Measurements from ENCODE around the gene AMDHD2. TPM values are rescaled to one million over a fixed set of nuclear protein-coding genes. Genes with fewer than 3 reads are reported as not detected.
"Not testable (repeated sequence)": the region's sequence is repeated elsewhere in the genome, so short reads cannot be mapped to it uniquely, and the experiment has no call there.

Gene AMDHD2, protein sequence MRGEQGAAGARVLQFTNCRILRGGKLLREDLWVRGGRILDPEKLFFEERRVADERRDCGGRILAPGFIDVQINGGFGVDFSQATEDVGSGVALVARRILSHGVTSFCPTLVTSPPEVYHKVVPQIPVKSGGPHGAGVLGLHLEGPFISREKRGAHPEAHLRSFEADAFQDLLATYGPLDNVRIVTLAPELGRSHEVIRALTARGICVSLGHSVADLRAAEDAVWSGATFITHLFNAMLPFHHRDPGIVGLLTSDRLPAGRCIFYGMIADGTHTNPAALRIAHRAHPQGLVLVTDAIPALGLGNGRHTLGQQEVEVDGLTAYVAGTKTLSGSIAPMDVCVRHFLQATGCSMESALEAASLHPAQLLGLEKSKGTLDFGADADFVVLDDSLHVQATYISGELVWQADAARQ
- total RNA-seq = 30.0 and 59.0 TPM in 2 replicates

DNA sequence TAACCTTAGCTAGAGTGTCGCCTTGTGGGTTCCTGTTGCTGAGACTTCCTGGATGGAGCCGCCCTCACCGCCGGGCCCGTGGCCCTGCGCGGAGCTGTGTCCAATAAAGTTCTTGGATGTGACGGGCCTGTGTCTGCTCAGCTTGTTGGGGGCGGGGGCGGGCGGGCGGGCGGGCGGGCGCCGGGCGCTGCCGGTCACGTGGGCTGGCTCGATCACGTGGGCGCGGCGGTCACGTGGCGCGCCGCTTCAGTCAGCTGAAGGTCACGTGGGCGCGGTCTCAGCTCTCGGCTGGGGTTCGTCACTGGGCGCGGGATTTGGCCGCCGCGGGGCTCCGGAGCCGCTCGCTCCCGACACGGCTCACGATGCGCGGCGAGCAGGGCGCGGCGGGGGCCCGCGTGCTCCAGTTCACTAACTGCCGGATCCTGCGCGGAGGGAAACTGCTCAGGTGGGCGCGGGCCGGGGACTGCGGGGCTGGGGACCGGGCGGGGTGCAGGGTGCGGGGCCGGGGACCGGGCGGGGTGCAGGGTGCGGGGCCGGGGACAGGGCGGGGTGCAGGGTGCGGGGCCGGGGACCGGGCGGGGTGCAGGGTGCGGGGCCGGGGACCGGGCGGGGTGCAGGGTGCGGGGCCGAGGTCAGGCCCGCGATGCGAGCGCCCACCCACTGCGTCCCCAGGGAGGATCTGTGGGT is at the start of gene AMDHD2:
TSS of gene AMDHD2 (plus strand) at position 275 of the 687 bp plus-strand sequence. CDS start at position 363, 88 bp downstream.
- peak; percentile 79 to 94 for DNase-seq (ENCODE audit: low read depth in 2 of 2)

- DNase-seq (ENCODE audit: low read depth in 2 of 2) = no peak
Observed at GRCh38 chr16:2470603-2471015, 49.6 kb upstream of the AMDHD2 start.

- no peak for DNase-seq (ENCODE audit: low read depth in 2 of 2)
Observed at GRCh38 chr16:2471016-2471652, 49.0 kb upstream of the AMDHD2 start, which contains the start of gene NTN3. Gene NTN3, plus strand, starts transcription at chr16:2471297. Its CDS starts 405 bp downstream, at chr16:2471702.

- no peak for DNase-seq (ENCODE audit: low read depth in 2 of 2)
Observed at GRCh38 chr16:2471653-2472487, 48.3 kb upstream of the AMDHD2 start.

- DNase-seq (ENCODE audit: low read depth in 2 of 2) = no peak
Observed at GRCh38 chr16:2472488-2472864, 47.7 kb upstream of the AMDHD2 start.

GRCh38 chr16:2472885-2473445 is 47.2 kb upstream of the AMDHD2 start:
- no peak for DNase-seq (ENCODE audit: low read depth in 2 of 2)

DNA sequence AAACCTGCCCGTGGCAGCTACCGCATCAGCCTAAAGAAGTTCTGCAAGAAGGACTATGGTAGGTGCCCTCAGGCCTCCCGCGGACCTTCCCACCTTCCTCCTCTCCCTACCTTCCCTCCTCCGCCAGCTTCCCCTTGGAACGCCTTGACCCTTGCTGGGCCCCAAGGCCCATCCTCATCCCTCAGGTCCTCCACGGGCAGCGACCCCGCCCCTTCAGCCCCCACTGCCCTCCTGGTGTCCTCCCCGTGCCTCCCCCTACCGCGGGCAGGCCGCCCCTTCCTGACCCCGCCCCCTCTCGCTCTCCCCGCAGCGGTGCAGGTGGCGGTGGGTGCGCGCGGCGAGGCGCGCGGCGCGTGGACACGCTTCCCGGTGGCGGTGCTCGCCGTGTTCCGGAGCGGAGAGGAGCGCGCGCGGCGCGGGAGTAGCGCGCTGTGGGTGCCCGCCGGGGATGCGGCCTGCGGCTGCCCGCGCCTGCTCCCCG is 46.7 kb upstream of the AMDHD2 start:
- no peak for DNase-seq (ENCODE audit: low read depth in 2 of 2)

GRCh38 chr16:2473999-2474876 is 45.9 kb upstream of the AMDHD2 start:
- DNase-seq (ENCODE audit: low read depth in 2 of 2) = peak in 1 of 2 donors; percentile 63

- peak; percentile 48 to 84 for DNase-seq (ENCODE audit: low read depth in 2 of 2)
Observed at GRCh38 chr16:2474877-2475412, 45.2 kb upstream of the AMDHD2 start, which contains the start of gene TBC1D24. Gene TBC1D24, plus strand, starts transcription at chr16:2475127. Its CDS starts 21,022 bp downstream, at chr16:2496149.

- DNase-seq (ENCODE audit: low read depth in 2 of 2) = peak in 1 of 2 donors; percentile 10
Observed at GRCh38 chr16:2475413-2476344, 44.5 kb upstream of the AMDHD2 start.

GRCh38 chr16:2476345-2476720 is 43.8 kb upstream of the AMDHD2 start:
- DNase-seq (ENCODE audit: low read depth in 2 of 2) = no peak

- no peak for DNase-seq (ENCODE audit: low read depth in 2 of 2)
Observed at GRCh38 chr16:2476741-2477140, 43.4 kb upstream of the AMDHD2 start.

GRCh38 chr16:2477327-2477726 is 42.8 kb upstream of the AMDHD2 start:
- DNase-seq (ENCODE audit: low read depth in 2 of 2) = no peak

DNA sequence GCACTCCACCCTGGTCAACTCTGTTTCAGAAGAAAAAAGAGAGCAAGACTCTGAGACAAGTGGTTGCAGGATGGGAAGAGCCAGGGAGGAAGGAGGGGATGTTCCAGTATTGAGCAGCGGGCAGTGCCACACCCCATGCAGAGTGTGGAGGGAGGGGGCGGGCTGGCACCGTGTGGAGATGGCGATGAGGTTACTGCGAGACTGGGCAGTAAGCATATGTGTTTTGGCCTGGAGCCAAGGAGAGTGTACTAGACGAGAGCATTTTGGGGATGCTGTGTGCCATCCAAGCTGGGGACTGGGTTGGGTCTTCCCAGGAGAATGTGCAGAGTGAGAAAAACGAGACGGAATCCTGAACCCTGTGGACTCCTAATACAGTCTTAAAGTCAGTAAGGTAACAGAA is 41.9 kb upstream of the AMDHD2 start:
- DNase-seq (ENCODE audit: low read depth in 2 of 2) = no peak

DNA sequence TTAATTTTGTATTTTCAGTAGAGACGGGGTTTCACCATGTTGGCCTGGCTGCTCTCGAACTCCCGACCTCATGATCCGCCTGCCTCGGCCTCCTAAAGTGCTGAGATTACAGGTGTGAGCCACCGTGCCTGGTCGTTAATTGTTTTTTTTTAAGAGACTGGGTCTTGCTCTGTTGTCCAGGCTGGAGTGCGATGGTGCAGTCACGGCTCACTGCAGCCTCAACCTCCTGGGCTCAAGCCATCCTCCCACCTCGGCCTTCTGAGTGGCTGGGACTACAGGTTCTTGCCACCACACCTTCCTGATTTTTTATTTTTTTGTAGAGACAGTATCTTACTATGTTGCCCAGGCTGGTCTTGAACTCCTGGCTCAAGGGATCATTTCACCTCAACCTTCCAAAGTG is 40.2 kb upstream of the AMDHD2 start:
- DNase-seq (ENCODE audit: low read depth in 2 of 2) = not testable (repeated sequence)

- DNase-seq (ENCODE audit: low read depth in 2 of 2) = no peak
Observed at GRCh38 chr16:2480948-2481347, 39.2 kb upstream of the AMDHD2 start.

DNA sequence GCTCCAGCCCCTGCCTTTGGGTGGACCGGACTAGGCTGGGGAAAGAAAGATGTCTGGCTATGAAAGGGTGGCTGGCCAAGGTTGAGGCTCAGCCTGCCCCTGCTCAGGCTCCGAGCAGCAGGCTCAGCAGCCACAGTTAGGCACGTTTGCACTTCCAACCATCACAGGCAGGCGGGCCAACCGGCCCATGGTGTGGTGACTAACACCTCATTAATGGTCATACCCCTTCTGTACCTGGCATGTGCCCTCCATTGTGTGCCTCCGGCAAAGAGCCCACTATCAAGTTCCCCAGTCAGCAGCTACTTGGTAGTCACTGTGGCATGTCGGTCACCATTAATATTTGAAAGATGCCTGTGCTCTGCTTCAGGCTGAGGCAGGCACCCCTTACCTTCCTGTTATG is 38.5 kb upstream of the AMDHD2 start:
- no peak for DNase-seq (ENCODE audit: low read depth in 2 of 2)

DNA sequence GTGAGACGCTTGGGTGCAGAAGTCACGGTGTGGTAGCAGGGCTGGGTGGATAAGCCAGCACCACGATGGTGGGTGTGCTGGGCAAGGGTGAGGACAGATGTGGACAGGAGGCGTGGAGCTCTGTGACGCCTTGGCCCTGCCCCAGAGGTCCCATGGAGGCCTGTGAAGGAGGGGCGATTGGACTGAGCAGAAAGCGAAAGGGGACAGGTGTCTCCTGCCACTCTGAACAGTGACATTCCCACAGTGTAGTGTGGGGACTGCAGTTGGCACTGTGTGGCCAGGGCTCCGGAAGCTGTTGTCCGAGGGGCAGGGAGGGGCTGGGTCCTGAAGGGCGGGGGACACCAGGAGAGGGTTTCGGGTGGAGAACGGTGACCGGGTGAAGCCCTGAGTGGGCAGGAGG is 37.9 kb upstream of the AMDHD2 start:
- no peak for DNase-seq (ENCODE audit: low read depth in 2 of 2)
